ENCODE results near the gene F2R. TPM values are rescaled to one million over a fixed set of nuclear protein-coding genes. Genes with fewer than 3 reads are reported as not detected.
"Not testable (repeated sequence)": the region's sequence is repeated elsewhere in the genome, so short reads cannot be mapped to it uniquely, and the experiment has no call there.

F2R gene
- polyA plus RNA-seq, result 1.2 TPM

- peaks cover 5 to 19% (median 15%) of the 10 kb centered on the region in 3 donors for H3K4me1 Mint-ChIP-seq
- H3K4me3 Mint-ChIP-seq, result peak within 1 kb of the TSS; percentile 79 to 93 (median 84)
- H3K27ac Mint-ChIP-seq, result peak within 1 kb of the TSS in 1 of 3 donors; percentile 27
- peaks cover 0 to 2% (median 0%) of the 10 kb centered on the region in 3 donors for H3K9me3 Mint-ChIP-seq
- peaks cover 41% of the 10 kb centered on the region for H3K27me3 Mint-ChIP-seq
- peaks cover 1% of the 10 kb centered on the region for H3K36me3 Mint-ChIP-seq
Observed at GRCh38 chr5:76715736-76716455, at the start of gene F2R. Gene F2R, plus strand, starts transcription at chr5:76716126. Its CDS starts 182 bp downstream, at chr5:76716308.

- H3K4me3 Mint-ChIP-seq, result no peak overlapping the region
- H3K9me3 Mint-ChIP-seq, result no peaks in the 10 kb centered on the region
- no peak overlapping the region for H3K27ac Mint-ChIP-seq
- H3K27me3 Mint-ChIP-seq, result no peaks in the 10 kb centered on the region
- peaks cover 0 to 5% (median 4%) of the 10 kb centered on the region in 3 donors for H3K4me1 Mint-ChIP-seq
- H3K36me3 Mint-ChIP-seq, result peaks cover 19% of the 10 kb centered on the region
Observed at GRCh38 chr5:76667495-76667894, 48.4 kb upstream of the F2R start.

- peaks cover 0 to under 1% (median 0%) of the 10 kb centered on the region in 3 donors for H3K4me1 Mint-ChIP-seq
- H3K9me3 Mint-ChIP-seq, result no peaks in the 10 kb centered on the region
- no peaks in the 10 kb centered on the region for H3K27me3 Mint-ChIP-seq
- peaks cover 16% of the 10 kb centered on the region for H3K36me3 Mint-ChIP-seq
- no peak overlapping the region for H3K27ac Mint-ChIP-seq
- no peak overlapping the region for H3K4me3 Mint-ChIP-seq
Observed at GRCh38 chr5:76669245-76669644, 46.7 kb upstream of the F2R start.

GRCh38 chr5:76670508-76670907, 45.4 kb upstream of the F2R start:
- Mint-ChIP-seq H3K27ac (no peak overlapping the region), H3K36me3 (peaks cover 14% of the 10 kb centered on the region), H3K9me3 (no peaks in the 10 kb centered on the region)

GRCh38 chr5:76672242-76672641, 43.7 kb upstream of the F2R start:
- no peak overlapping the region for H3K4me3 Mint-ChIP-seq
- no peaks in the 10 kb centered on the region for H3K27me3 Mint-ChIP-seq
- peaks cover 8% of the 10 kb centered on the region for H3K36me3 Mint-ChIP-seq
- no peaks in the 10 kb centered on the region for H3K9me3 Mint-ChIP-seq
- no peak overlapping the region for H3K27ac Mint-ChIP-seq
- H3K4me1 Mint-ChIP-seq, result no peaks in the 10 kb centered on the region

More at GRCh38 chr5:76670508-76670907, 45.4 kb upstream of the F2R start:
- Mint-ChIP-seq H3K27me3 (no peaks in the 10 kb centered on the region), H3K4me1 (no peaks in the 10 kb centered on the region), H3K4me3 (no peak overlapping the region)

GRCh38 chr5:76673125-76673524, 42.8 kb upstream of the F2R start:
- H3K4me3 Mint-ChIP-seq, result no peak overlapping the region
- H3K27me3 Mint-ChIP-seq, result no peaks in the 10 kb centered on the region
- H3K27ac Mint-ChIP-seq, result no peak overlapping the region
- H3K4me1 Mint-ChIP-seq, result peaks cover 0 to 3% (median 0%) of the 10 kb centered on the region in 3 donors
- peaks cover 5% of the 10 kb centered on the region for H3K36me3 Mint-ChIP-seq
- H3K9me3 Mint-ChIP-seq, result no peaks in the 10 kb centered on the region

- H3K27ac Mint-ChIP-seq, result no peak overlapping the region
- H3K27me3 Mint-ChIP-seq, result no peaks in the 10 kb centered on the region
- peaks cover 6% of the 10 kb centered on the region for H3K36me3 Mint-ChIP-seq
- peaks cover 0 to 3% (median 0%) of the 10 kb centered on the region in 3 donors for H3K4me1 Mint-ChIP-seq
- no peak overlapping the region for H3K4me3 Mint-ChIP-seq
- no peaks in the 10 kb centered on the region for H3K9me3 Mint-ChIP-seq
Observed at GRCh38 chr5:76674330-76675066, 41.4 kb upstream of the F2R start.

GRCh38 chr5:76675364-76675763, 40.6 kb upstream of the F2R start:
- no peaks in the 10 kb centered on the region for H3K9me3 Mint-ChIP-seq
- no peak overlapping the region for H3K4me3 Mint-ChIP-seq
- H3K27ac Mint-ChIP-seq, result no peak overlapping the region
- H3K27me3 Mint-ChIP-seq, result no peaks in the 10 kb centered on the region
- peaks cover 0 to 3% (median 0%) of the 10 kb centered on the region in 3 donors for H3K4me1 Mint-ChIP-seq
- H3K36me3 Mint-ChIP-seq, result peaks cover 5% of the 10 kb centered on the region

- Mint-ChIP-seq H3K4me3 (no peak overlapping the region), H3K27ac (no peak overlapping the region), H3K4me1 (peaks cover 0 to 3% (median 0%) of the 10 kb centered on the region in 3 donors), H3K36me3 (peaks cover 2% of the 10 kb centered on the region), H3K9me3 (no peaks in the 10 kb centered on the region), H3K27me3 (no peaks in the 10 kb centered on the region)
Observed at GRCh38 chr5:76677849-76678472, 38.0 kb upstream of the F2R start.

GRCh38 chr5:76679231-76679630, 36.7 kb upstream of the F2R start:
- Mint-ChIP-seq H3K27me3 (no peaks in the 10 kb centered on the region), H3K4me1 (peaks cover 0 to 3% (median 0%) of the 10 kb centered on the region in 3 donors), H3K36me3 (peaks cover 3% of the 10 kb centered on the region), H3K9me3 (no peaks in the 10 kb centered on the region), H3K4me3 (no peak overlapping the region), H3K27ac (peak overlapping the region in 1 of 3 donors; percentile 54)

- not testable (repeated sequence) for H3K4me3 Mint-ChIP-seq, H3K4me1 Mint-ChIP-seq, H3K9me3 Mint-ChIP-seq, H3K27me3 Mint-ChIP-seq, H3K27ac Mint-ChIP-seq
- H3K36me3 Mint-ChIP-seq, result peaks cover 14% of the 10 kb centered on the region
Observed at GRCh38 chr5:76680826-76681225, 35.1 kb upstream of the F2R start.

- H3K36me3 Mint-ChIP-seq, result peaks cover 18% of the 10 kb centered on the region
- peaks cover 0 to 8% (median 0%) of the 10 kb centered on the region in 3 donors for H3K4me1 Mint-ChIP-seq
- peak overlapping the region in 1 of 4 donors; percentile 43 for H3K4me3 Mint-ChIP-seq
- no peak overlapping the region for H3K27ac Mint-ChIP-seq
- no peaks in the 10 kb centered on the region for H3K27me3 Mint-ChIP-seq
- no peaks in the 10 kb centered on the region for H3K9me3 Mint-ChIP-seq
Observed at GRCh38 chr5:76681287-76681686, 34.6 kb upstream of the F2R start.

- no peak overlapping the region for H3K4me3 Mint-ChIP-seq
- peaks cover 19% of the 10 kb centered on the region for H3K36me3 Mint-ChIP-seq
- H3K27ac Mint-ChIP-seq, result no peak overlapping the region
- H3K4me1 Mint-ChIP-seq, result peaks cover 0 to 8% (median 0%) of the 10 kb centered on the region in 3 donors
- no peaks in the 10 kb centered on the region for H3K9me3 Mint-ChIP-seq
- no peaks in the 10 kb centered on the region for H3K27me3 Mint-ChIP-seq
Observed at GRCh38 chr5:76682387-76682786, 33.5 kb upstream of the F2R start.

GRCh38 chr5:76683816-76684731, 31.9 kb upstream of the F2R start:
- Mint-ChIP-seq H3K4me3 (no peak overlapping the region), H3K9me3 (no peaks in the 10 kb centered on the region), H3K36me3 (peaks cover 21% of the 10 kb centered on the region), H3K27ac (no peak overlapping the region), H3K27me3 (no peaks in the 10 kb centered on the region), H3K4me1 (peaks cover 0 to 5% (median 0%) of the 10 kb centered on the region in 3 donors)

Measured in IgD-negative memory B cell (primary cell).